H1 (cell line): Measurements from ENCODE around the gene CREG2. TPM values are rescaled to one million over a fixed set of nuclear protein-coding genes. Genes with fewer than 3 reads are reported as not detected.

Source experiments
- CHD7 ChIP-seq: fragments of 300-600 bp; sonication (generic); IDR thresholded peaks from 2 replicates; pipeline ENCODE4 v1.7.1; 2012; ENCODE audit warnings: low read length, moderate library complexity, mild to moderate bottlenecking, inconsistent platforms; ENCODE audit not compliant: insufficient replicate concordance
- CTBP2 ChIP-seq: IDR thresholded peaks from 2 replicates; pipeline ENCODE4 v1.7.0; 2011; ENCODE audit warnings: borderline replicate concordance, mild to moderate bottlenecking, moderate library complexity, mixed read lengths, low read length; ENCODE audit not compliant: insufficient read depth, insufficient read length
- polyA plus RNA-seq, 7 experiments: library from polyadenylated mRNA; depleted of rRNA in 3 of 7; stranded (reverse) in 5 of 7; unstranded in 2 of 7; fragments of >200 nt in 5 of 7; fragments of 200-250 nt in 2 of 7; gene quantifications; 1 replicate in 5 of 7; 2 replicates in 1 of 7; 4 replicates in 1 of 7; pipeline versions ENCODE4 v1.2.1 to v1.2.3, GENCODE V29; 2011 to 2013; ENCODE audit warnings: missing spikeins in 2 of 7, mixed read lengths in 2 of 7
- total RNA-seq: library from RNA; stranded (reverse); fragmentation: NEBNext Ultra II Directional; extraction: Animal tissue kit (Norgen Biotek cat#: 25700); gene quantifications from 2 replicates; pipeline ENCODE4 v1.2.1, GENCODE V29; 2021

Gene CREG2
- total and polyA plus RNA-seq, 2 of the 8 experiments (the other 6 are each of a cell fraction or from before 2014, with no cell fraction given) = 2.0 to 2.2 TPM

- no peak for TF ChIP-seq CHD7
- TF ChIP-seq CTBP2 = no peak
Observed at GRCh38 chr2:101408925-101409324, 21.6 kb upstream of the CREG2 start (continued).
